NCI-H345 (cell line): Measurements from ENCODE around the gene PPP1CB.

Source experiments
- DNase-seq: peaks from one replicate; lab custom pipeline; 2025; lab: John Stamatoyannopoulos, UW

Gene PPP1CB

DNA sequence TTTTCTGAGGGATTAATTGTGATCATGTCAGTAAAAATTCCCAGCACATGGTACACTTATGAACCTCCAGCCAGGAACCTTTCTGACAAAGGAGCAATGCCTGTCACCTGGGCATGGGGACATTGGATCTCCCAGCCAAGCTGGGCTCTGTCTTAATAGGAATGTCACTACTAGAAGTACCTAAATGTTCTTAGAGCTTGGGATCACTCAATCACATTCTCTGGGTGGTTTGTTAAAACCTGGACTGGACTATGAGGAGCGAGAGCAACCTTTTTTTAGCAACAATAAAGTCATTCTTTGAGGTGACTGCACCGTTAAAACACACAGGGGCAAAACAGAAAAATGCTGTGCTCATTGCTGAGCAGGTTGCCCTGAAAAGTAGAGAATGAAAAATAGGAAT, 6.4 kb upstream of the PPP1CB start:
- DNase-seq = no peak

DNA sequence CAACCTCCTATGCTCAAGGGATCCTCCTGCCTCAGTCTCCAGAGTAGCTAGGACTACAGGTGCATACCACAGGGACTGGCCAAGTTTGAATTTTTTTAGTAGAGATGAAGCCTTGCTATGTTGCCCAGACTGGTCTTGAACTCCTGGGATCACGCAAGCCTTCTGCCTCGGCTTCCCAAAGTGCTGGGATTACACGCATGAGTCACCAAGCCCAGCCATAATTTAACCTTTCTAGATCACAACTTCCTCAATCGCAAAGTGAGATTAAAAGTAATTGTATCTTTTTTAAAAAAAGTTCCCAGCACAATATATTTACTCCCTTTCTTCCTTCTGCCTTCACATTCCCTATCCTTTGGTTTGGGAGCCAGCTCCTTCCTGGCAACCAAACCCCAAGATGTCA, 5.8 kb upstream of the PPP1CB start:
- DNase-seq = no peak

DNA sequence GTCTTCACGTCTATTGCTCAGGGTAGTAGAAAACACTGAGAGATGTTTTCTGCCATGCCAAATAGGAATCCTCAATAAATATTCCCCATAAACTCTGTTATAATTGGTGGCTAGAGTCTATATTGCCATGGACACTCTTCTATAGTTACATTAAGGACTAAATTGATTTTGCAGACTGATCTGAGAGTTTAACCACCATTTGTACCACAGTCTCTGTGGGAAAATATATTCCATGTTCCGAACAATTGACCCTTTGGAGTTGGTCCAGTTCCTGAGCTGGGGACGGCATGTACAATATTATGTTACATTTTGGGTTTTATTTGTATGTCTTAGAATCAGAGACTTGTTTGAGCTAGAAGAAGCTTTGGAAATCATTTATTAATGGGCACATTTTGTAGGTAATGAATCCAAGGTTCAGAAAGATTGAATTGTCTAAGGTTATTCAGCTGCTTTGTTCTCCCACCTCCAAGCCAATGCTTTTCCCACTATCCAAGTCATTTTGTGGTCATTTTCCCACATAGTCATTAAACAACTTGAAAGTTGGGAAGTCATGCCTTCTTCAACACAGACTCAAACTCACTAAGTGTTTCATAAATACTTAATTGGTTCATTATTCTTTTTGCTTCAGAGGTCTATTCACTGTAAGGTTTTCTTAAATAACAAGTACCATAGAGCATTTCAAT, 5.1 kb upstream of the PPP1CB start:
- DNase-seq = no peak

DNA sequence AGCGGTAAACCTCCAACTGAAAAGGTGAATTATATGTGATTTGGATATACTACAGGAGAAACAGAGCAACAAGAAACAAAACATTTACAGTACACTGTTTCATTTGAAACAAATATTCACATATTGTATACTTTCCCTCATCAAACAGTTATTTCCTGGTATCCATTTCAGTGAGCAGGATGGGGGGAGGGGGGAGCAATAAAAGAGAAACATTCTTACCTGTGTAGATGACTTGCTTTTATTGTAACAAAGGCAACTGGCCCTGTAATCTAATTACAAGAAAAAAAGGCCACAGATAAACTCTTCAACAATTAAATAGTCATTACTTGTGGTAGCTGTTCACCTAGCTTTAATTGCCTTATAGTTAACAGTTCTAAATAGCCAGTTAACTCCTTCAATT, 3.9 kb upstream of the PPP1CB start:
- DNase-seq = no peak

DNA sequence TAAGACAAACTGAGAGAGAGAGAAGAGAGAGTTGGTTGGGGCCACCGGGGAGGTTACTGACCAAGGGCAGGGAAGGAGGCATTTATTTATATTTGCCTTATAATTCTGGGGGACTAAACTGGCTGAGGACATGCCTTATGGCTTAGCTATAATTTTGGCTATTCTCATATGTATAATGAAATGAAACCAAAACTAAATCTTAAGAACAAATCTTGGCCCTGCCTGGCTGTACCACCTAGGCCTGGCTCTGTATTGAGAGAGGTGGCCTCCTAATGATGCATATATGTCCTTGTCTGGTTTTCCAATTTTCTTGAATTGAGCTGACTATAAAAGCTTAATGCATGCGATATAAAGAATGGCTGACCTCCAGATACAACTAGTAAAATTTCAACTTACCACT, 3.5 kb upstream of the PPP1CB start:
- no peak for DNase-seq

DNA sequence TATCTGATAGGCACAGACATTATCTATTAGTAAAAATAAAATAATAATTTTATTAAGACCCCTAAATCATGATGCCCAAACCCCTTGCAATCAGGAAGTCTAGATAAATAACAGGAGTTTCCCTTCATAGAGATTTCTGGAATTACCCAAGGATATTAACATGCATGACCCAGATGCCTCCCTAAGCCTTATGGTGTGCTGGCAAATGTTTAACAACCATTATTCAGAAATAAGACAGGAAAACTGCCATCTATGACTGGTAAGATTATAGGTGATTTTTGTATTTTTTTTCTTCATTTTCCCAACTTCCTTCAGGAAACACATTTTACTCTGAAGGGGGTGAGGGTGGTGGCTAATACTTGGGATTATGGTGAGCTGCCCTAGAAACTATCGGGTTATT, 2.7 kb upstream of the PPP1CB start:
- no peak for DNase-seq

DNA sequence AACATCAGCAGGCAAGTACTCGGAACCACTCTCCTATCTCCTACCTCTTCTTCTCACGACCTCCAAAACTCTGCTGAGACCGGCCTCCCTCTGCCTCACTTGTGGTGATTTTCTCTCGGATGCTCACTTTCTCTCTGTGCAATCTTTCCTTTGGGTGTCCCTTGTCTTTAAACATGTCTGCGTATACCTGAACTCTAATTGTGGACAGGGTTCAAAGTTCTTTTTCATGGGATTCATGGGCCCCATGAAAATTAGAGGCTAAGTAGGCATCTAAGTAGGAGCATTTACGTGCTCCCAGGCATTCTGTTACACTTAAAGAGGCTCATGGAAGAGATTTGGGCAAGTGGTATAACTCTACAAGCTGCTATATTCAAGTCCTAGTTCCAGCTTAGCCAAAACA, 2.1 kb upstream of the PPP1CB start:
- no peak for DNase-seq

DNA sequence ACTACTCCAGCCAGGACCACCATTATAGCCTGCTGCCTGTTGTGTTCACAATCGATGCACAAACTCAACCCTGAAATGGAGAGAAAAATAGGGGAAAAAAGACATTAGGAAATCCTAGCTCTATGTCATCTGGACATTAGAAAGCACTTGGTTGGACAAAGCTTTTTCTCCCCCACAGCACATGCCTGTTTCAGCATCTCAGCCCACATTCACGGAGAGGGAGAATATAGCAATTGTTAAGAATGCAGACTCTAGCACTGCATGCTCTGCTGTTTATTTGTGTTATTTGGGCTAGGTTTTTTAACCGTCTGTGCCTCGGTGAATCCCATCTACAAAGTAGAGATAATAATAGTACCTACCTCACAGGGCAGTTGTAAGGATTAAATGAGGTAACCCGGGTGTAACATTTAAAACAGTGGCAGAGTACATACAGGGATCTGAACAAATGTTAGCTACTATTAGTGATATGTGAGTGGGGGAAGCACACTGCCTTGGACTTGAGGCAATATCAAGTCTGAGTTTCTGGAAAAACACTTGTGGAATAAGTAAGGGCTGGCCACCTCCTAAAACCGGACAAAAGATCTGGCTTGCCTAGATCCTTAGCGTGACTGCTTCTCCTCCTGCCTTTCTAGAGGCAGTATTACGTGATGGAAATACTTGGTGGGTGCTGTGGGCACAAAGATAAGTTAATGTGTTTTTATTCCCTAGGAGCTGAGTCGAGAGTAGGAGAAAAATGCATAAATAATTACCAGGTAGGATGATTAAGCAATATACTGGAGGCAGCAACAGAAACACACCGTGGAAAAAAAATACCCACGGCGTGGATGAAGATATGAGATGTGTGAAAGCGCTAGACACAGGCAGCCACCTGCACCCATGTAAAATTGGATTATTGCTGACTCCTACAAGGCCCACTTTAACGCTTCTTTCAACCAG, 1.0 kb upstream of the PPP1CB start:
- DNase-seq = peak; percentile 27

DNA sequence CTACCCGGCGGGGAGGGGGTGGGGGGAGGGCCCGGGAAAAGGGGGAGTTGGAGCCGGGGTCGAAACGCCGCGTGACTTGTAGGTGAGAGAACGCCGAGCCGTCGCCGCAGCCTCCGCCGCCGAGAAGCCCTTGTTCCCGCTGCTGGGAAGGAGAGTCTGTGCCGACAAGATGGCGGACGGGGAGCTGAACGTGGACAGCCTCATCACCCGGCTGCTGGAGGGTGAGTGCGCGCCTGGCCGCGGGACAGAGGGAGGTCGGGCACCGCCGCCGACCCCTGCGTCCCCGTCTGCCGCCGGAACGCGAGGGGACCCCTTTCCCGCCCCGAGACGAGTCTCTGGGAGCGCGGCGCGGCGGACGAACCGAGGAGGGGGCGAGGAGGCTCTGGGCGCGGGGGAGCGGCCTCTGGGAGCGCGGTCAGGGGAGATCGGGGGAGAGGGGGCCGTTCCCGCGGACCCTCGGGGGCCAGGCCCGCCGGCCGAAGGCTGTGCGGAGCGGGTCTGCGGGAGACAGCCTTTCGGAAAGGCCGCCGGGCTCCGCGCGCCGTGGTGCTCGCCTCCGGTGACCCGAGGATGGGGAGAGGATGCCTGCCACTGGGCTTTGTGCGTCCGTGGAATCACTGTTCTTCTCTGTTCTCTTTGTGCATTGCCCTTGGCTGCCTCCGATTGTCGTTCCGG, 463 bp downstream of the PPP1CB start:
- peak; percentile 55 for DNase-seq

DNA sequence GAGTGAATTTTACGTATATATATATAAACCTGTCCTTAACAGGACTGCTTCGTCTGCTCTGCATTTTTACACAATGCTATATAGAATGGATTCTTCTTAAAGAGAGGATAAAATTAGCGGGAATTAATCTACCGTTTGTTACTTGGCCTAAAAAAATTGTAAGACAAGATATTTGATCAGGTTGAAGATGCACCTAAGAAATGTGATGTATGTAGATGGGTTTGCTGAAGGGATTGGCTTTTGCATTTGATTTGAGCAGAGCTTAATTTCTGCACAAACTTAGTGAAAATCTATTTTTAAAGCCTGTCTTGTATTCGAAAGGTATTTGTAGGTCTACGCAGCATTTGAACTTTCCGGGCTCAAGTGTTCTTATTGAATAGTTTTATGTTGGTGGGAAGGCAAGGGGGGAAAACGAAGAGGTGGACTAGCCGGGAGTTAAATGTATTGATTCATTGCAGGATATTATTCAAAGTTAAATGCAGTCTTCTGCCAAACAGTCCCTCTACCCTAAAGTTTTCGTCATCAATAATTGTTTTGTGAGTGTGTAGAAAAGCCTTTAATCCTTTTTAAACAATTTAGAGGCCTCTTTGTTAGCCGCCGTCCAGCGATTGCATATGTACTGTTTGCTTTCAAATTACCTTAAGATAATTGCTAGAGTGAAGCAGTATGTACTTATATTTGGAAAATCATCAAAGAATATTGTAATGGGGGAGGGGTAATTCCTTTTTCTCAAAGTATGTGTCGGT, 1.2 kb downstream of the PPP1CB start:
- DNase-seq = peak; percentile 15

DNA sequence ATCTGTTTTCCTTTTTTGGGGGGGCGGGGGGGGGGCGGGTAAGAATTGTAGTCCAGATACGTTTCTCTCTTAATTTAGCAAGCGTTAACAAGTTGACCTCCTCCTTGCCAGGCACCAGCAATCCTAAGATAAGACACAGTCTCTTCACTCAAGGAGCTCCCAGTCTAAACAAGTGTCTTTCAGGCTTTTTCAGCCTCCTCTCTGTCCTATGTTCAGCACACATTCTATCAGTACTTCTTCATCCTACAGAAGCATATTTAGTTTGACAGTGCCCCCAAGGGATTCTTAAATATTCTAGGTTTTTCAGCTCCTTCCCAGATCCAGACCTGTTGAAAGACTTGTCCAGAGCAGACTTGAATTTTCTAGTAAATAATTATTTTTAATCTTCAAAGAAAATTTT, 2.7 kb downstream of the PPP1CB start:
- no peak for DNase-seq

DNA sequence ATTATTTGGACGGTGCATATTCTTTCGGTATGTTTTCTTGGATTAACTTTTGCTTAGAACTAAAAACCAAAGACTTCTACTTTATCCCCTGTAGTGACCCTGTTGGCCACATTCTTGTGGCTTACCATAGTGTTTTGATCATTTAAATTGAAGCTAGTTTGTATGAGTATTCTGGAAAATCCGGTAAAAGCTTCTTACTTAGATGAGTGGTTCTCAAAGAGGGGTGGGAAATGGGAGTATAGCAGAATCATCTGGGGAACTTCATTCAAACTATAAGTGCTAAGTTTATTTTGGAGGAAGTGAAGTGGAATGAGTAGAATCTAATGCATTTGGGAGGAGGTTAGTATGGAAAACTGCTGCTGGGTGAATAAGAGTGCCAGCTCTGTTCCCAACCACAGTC, 3.8 kb downstream of the PPP1CB start:
- DNase-seq = no peak

DNA sequence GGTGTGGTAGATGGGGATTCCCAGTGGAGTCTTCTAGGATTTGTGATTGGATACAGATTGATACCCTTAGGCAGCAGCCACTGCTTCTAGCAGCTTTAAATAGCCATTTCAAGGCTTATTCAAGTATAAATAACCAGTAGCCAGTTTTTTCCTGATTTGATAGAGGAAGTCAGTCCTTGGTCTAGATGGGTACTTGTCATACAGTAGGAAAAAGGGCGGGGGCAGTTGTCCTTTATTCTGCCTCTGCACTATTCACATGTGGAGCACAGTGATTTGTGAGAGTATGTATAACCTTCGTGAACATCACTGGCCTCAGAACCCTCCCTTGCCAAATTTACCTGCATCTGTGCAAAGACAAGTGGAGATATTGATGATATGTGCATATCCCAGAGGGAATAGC, 6.8 kb downstream of the PPP1CB start:
- no peak for DNase-seq

DNA sequence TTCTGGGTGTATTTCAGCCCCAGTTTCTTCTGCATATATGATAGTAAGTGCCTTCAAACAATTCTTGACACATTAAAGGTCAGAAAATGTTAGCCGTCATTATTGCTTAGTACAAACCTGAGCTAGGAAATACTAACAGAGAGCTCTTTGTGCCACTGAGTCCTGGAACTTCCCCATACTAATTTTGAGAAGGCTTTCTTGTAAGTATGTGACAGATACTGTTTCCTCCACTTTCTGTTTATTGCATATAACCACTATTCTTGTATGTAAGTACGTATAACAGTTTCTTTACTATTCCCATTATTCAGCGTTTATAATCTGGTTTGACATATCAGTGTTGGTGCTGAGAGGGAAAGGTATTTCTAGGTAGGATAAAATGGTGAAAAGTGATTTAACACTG, 9.8 kb downstream of the PPP1CB start:
- DNase-seq = no peak

DNA sequence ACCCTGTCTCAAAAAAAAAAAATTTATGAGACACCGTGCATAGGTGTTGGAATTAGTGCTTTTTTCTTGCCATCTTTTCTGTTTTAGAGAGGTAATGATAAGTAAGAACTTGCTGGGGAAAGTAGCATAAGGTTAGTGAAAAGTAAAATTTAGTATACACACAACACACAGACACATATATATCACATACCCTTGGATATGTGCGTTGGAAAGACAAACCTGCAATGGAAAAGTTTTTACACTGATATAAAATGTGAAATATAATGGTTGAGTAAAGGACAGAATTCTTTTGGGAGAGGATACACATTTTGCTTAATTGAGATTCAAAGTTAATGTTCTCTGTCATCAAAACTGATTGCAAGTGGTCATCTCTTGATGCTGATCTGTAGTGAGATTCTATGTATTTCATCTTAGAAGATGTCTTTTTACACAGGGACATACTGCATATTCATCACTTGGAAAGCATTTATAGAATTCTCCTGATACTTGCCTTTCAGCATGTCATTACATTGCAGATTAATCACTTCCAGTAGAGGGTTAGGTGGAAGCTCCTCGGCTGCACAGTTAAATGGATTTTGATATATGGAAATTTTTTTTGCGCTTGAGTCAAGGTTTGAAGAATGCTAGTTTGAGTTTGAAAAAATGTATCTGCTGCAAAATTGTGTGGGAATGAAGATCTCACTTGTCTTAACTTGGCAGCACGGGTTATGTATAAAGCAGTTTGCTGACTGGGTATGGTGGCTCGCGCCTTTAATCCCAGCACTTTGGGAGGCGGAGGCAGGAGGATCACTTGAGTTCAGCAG, 13.5 kb downstream of the PPP1CB start:
- DNase-seq = no peak

DNA sequence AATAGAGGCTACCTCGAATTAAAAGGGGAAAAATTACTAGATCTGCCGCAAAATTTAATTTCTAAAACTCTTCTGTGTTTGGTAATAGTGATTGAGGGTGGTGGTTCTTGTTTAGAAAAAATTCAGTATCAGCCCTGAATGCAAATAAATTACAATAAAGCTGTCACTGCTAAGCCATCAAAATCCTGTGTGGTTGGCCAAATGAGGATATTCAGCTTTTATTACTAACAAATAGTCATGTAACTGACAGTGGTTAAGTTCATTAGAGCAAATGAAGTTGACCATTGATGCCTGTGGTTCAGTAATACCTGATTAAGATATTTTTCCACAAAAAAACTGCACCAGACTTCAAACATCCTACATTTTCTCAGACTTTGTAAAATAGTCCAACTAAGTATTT, 14.4 kb downstream of the PPP1CB start:
- no peak for DNase-seq

DNA sequence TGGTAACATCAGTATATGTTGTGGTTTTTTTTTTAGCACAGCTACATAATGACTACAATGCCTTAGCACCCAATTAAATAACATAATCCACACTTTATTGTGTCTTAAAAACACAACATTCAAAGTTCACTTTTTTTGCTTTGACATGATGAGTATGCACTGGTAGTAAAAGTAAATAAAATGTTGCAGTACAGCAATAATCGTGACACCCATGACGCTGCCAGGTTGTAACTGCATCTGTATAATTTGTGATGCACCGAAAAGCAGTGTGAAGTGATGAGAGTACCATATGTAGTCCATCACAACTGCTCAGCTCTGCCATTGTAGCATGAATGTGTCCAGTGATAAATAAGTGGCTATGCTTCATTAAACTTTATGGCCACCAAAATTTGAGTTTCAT, 15.7 kb downstream of the PPP1CB start:
- no peak for DNase-seq

DNA sequence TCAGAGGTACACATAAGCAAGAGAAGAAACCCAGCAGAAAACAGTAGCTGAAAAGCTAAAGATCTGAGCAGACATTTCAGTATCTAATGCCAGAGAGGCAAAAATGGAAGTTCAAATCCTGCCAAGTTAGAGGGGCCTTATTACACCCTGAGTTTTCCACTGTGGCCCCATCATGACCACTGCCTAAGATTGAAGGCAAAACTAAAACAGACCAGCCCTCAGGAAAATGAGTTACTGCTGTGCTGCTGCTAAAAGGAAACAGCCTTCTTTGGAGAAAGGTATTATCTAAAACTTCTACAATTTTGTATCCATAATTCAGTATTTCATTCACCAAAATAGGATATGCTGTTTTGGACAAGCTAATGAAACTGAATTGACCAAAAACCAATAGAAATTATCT, 16.8 kb downstream of the PPP1CB start:
- no peak for DNase-seq

DNA sequence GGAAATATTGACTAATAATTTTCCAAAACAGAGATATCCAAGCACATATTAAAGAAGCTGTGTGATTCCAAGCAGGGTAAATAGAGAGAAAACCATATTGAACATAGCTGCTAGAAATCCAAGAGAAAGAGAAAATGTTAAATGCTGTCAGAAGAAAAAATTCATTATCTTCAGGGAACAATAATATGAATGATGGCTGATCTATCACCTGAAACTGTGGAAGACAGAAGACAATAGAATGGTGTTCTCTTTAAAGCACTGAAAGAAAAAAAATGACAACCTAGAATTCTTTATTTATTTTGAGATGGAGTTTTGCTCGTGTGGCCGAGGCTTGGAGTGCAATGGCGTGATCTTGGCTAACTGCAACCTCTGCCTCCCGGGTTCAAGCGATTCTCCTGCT, 17.3 kb downstream of the PPP1CB start:
- DNase-seq = no peak

DNA sequence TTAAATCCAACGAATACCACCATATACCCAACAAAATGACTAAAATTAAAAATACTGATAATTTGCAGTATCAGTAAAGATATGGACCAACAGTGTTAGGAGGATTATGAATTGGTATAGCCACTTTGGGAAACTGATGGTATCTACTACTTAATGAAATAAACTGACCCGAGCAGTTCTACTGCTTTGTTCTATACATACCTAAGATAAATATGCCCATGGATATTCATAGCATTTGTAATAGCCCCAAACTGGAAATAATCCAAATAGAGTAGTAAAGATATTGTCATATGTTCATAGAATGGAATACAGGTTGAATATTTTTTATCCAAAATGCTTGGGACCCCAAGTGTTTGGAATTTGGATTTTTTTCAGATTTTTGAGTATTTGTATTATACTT, 20.7 kb downstream of the PPP1CB start:
- no peak for DNase-seq

DNA sequence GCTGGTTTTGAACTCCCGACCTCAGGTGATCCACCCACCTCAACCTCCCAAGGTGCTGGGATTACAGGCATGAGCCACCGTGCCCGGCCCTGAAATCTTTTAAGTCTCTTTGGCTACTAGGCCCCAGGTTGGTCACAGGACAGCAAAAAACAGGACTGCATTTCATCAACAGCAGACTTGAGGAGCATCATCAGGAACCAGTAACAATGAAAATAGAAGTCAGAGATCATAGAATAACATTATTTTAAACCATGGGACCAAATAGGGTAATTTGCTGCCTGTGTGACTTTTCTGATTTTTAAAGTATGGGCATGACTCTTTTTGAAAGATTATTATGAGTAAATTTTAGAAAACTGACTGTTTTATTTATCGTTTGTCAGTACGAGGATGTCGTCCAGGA, 24.8 kb downstream of the PPP1CB start:
- no peak for DNase-seq
